CD4-positive, alpha-beta T cell (primary cell): ENCODE measurements around the gene PAX4. TPM values are rescaled to one million over a fixed set of nuclear protein-coding genes. Genes with fewer than 3 reads are reported as not detected.
A peak's percentile ranks its signal among the peaks of the same experiment; 100 is the strongest.

Experiments used
- ATAC-seq: fragments of 200-7000 bp; cut with Tn5 transposase; one replicate; pipeline ENCODE4 v1.10.0; 2022; ENCODE audit warnings: mild to moderate bottlenecking; ENCODE audit not compliant: poor library complexity
- CTCF ChIA-PET: fragments of 350-600 bp; sonication (Branson Sonifier 250); formaldehyde crosslinking; loops from one replicate; lab custom pipeline; 2021; ENCODE audit warnings: antibody characterized with exemption, inconsistent platforms; lab: Charles Lee
- POLR2A ChIA-PET: fragments of 350-600 bp; sonication (Branson Sonifier 250); formaldehyde crosslinking; loops from one replicate; lab custom pipeline; 2021; ENCODE audit warnings: antibody characterized with exemption, inconsistent platforms; lab: Charles Lee
- DNase-seq, 14 experiments: peaks; one replicate each; pipeline ENCODE4 v3.0.0-alpha.2; 2013 to 2020; ENCODE audit warnings: mixed read lengths in 2 of 14
- H3K27ac ChIP-seq, 2 donors: one replicate each; pipeline versions ENCODE4 v1.5.1 to v1.7.0; 2013; ENCODE audit warnings: low read length in 2 of 2, low read depth in 1 of 2, mild to moderate bottlenecking in 1 of 2
- H3K27me3 ChIP-seq, 2 experiments: 1 replicate in 1 of 2; 2 replicates in 1 of 2; pipeline versions ENCODE4 v1.6.1 to v1.7.0; 2013; ENCODE audit warnings: low read length in 2 of 2, control low read depth in 1 of 2, mild to moderate bottlenecking in 1 of 2, moderate library complexity in 1 of 2; ENCODE audit not compliant: insufficient read depth in 2 of 2, control insufficient read depth in 1 of 2
- H3K36me3 ChIP-seq: one replicate; pipeline ENCODE4 v1.6.1; 2013; ENCODE audit warnings: low read length, control low read depth; ENCODE audit not compliant: insufficient read depth
- H3K4me1 ChIP-seq: one replicate; pipeline ENCODE4 v1.6.1; 2013; ENCODE audit warnings: low read length, control low read depth; ENCODE audit not compliant: insufficient read depth
- H3K4me3 ChIP-seq: one replicate; pipeline ENCODE4 v1.5.1; 2013; ENCODE audit warnings: mild to moderate bottlenecking, low read length, moderate library complexity
- H3K9me3 ChIP-seq, 2 experiments: 1 replicate in 1 of 2; 2 replicates in 1 of 2; pipeline versions ENCODE4 v1.6.1 to v1.7.0; 2013; ENCODE audit warnings: low read length in 2 of 2, mild to moderate bottlenecking in 2 of 2, control low read depth in 1 of 2, moderate library complexity in 1 of 2; ENCODE audit not compliant: control insufficient read depth in 1 of 2, insufficient read depth in 1 of 2
- H3K27ac Mint-ChIP-seq: one replicate; pipeline ENCODE4 v1.8.0; 2020; ENCODE audit warnings: mixed read lengths
- H3K27me3 Mint-ChIP-seq: one replicate; pipeline ENCODE4 v1.8.0; 2021; ENCODE audit warnings: mixed read lengths
- H3K36me3 Mint-ChIP-seq: one replicate; pipeline ENCODE4 v1.8.0; 2021; ENCODE audit warnings: low read depth, mixed read lengths
- H3K4me1 Mint-ChIP-seq: one replicate; pipeline ENCODE4 v1.8.0; 2021; ENCODE audit warnings: low read depth, mixed read lengths
- H3K4me3 Mint-ChIP-seq: one replicate; pipeline ENCODE4 v1.8.0; 2020; ENCODE audit warnings: mild to moderate bottlenecking, mixed read lengths
- H3K9me3 Mint-ChIP-seq: one replicate; pipeline ENCODE4 v1.8.0; 2020; ENCODE audit warnings: mixed read lengths
- CTCF ChIP-seq: fragments of 200-600 bp; IDR thresholded peaks from one replicate; pipeline ENCODE4 v1.8.0; 2022; ENCODE audit warnings: antibody characterized with exemption, mild to moderate bottlenecking
- intact Hi-C, 2 experiments: fragments of 100-400 bp; cut with DNase I in 1 of 2; cut with micrococcal nuclease in 1 of 2; formaldehyde crosslinking; loops; one replicate each; pipeline versions ENCODE4 v1.15.1 to v1.9.0; 2023 to 2025; cut with DNase I, micrococcal nuclease
- total RNA-seq, 174 experiments: library from RNA in 2 of 174; stranded (reverse) in 2 of 174; gene quantifications; one replicate each; pipeline ENCODE4 v1.2.3 and lab custom pipeline; 2021 to 2026

Gene PAX4
- total RNA-seq, 2 experiments from 2014 or later = not detected

- TF ChIP-seq CTCF = no peak
Measured at GRCh38 chr7:127587663-127588018, 30.3 kb downstream of the PAX4 start.

GRCh38 chr7:127586346-127586745, 31.6 kb downstream of the PAX4 start:
- Histone ChIP-seq H3K27ac (no peak overlapping the region), H3K4me3 (no peak overlapping the region), H3K27me3 (no peaks in the 10 kb centered on the region), H3K9me3 (no peaks in the 10 kb centered on the region), H3K36me3 (peaks cover 28% of the 10 kb centered on the region), H3K4me1 (peaks cover 67% of the 10 kb centered on the region)
- H3K4me1 Mint-ChIP-seq = peaks cover 77% of the 10 kb centered on the region
- intact Hi-C loops = loop anchor here in 1 of 2 experiments (1.0 to 10.0 kb wide), 9 partner anchors 65 to 1918 kb away; partner anchors contain the start of genes RBM28, SMKR1, TNPO3 and ZNF800
- peaks cover 68% of the 10 kb centered on the region for H3K36me3 Mint-ChIP-seq
- TF ChIP-seq CTCF = no peak
- no peaks in the 10 kb centered on the region for H3K9me3 Mint-ChIP-seq
- H3K27ac Mint-ChIP-seq = peak overlapping the region; percentile 92
- no peaks in the 10 kb centered on the region for H3K27me3 Mint-ChIP-seq
- POLR2A ChIA-PET = interaction anchor here (0.6 to 2.7 kb wide), 7 partner anchors 25 to 523 kb away, joined by 3 to 25 read pairs (median 6); partner anchors contain the start of genes SND1 and ZNF800
- ATAC-seq = no peak
- CTCF ChIA-PET = no interaction called here
- DNase-seq = no peak
- peak overlapping the region; percentile 96 for H3K4me3 Mint-ChIP-seq

More at GRCh38 chr7:127587663-127588018, 30.3 kb downstream of the PAX4 start:
- peaks cover 54% of the 10 kb centered on the region for H3K4me1 ChIP-seq
- H3K9me3 Mint-ChIP-seq = no peaks in the 10 kb centered on the region
- intact Hi-C loops = loop anchor here (2.0 to 10.0 kb wide), 9 partner anchors 63 to 1917 kb away; partner anchors contain the start of genes RBM28 (in 1 of the 2), SMKR1 (in 1 of the 2), TNPO3 (in 1 of the 2) and ZNF800 (in 1 of the 2)
- H3K4me3 ChIP-seq = peak overlapping the region; percentile 92
- peak overlapping the region; percentile 96 for H3K4me3 Mint-ChIP-seq
- H3K4me1 Mint-ChIP-seq = peaks cover 64% of the 10 kb centered on the region
- peaks cover 69% of the 10 kb centered on the region for H3K36me3 Mint-ChIP-seq
- ChIA-PET POLR2A (interaction anchor here (0.8 to 1.7 kb wide), 3 partner anchors 11 to 196 kb away, joined by 3 to 16 read pairs (median 11); partner anchors contain the start of genes SND1 and ZNF800), CTCF (no interaction called here)
- no peaks in the 10 kb centered on the region for H3K27me3 Mint-ChIP-seq
- peaks cover 21% of the 10 kb centered on the region for H3K36me3 ChIP-seq
- H3K27ac Mint-ChIP-seq = peak overlapping the region; percentile 92
- peak overlapping the region in 1 of 2 donors; percentile 66 for H3K27ac ChIP-seq
- DNase-seq = peak in 1 of 14 experiments; percentile 5
- H3K9me3 ChIP-seq = no peaks in the 10 kb centered on the region
- H3K27me3 ChIP-seq = no peaks in the 10 kb centered on the region
- no peak for ATAC-seq

- Histone ChIP-seq H3K27me3 (no peaks in the 10 kb centered on the region), H3K36me3 (peaks cover 29% of the 10 kb centered on the region), H3K27ac (peak within 1 kb of the TSS; percentile 71 to 72), H3K4me1 (peaks cover 73% of the 10 kb centered on the region), H3K9me3 (no peaks in the 10 kb centered on the region), H3K4me3 (peak within 1 kb of the TSS; percentile 90)
- H3K4me1 Mint-ChIP-seq = peaks cover 88% of the 10 kb centered on the region
- POLR2A ChIA-PET = interaction anchor here (0.6 to 2.7 kb wide), 8 partner anchors 9 to 524 kb away, joined by 3 to 25 read pairs (median 6); partner anchors contain the start of genes SND1 and ZNF800
- DNase-seq (peak; percentile 87 to 97 (median 93)), ATAC-seq (peak; percentile 80)
- H3K9me3 Mint-ChIP-seq = no peaks in the 10 kb centered on the region
- peak within 1 kb of the TSS; percentile 96 for H3K4me3 Mint-ChIP-seq
- H3K36me3 Mint-ChIP-seq = peaks cover 67% of the 10 kb centered on the region
- TF ChIP-seq CTCF = no peak
- no peaks in the 10 kb centered on the region for H3K27me3 Mint-ChIP-seq
- intact Hi-C loops = loop anchor here in 1 of 2 experiments (5.0 to 10.0 kb wide), 8 partner anchors 190 to 1920 kb away; partner anchors contain the start of genes RBM28, SMKR1, TNPO3 and ZNF800
- peak within 1 kb of the TSS; percentile 92 for H3K27ac Mint-ChIP-seq
- CTCF ChIA-PET = interaction anchor here (0.9 kb wide), 1 partner anchor 237 kb away, joined by 4 read pairs; no protein-coding TSS in a partner anchor
Measured at GRCh38 chr7:127585044-127585953, 32.6 kb downstream of the PAX4 start, which contains the start of gene GCC1. TSS of gene GCC1 (minus strand) at chr7:127585596. CDS start at chr7:127585182, 414 bp downstream.
